ENCODE results near the gene CNTNAP5. TPM values are rescaled to one million over a fixed set of nuclear protein-coding genes. Genes with fewer than 3 reads are reported as not detected.
"Not testable (repeated sequence)": the region's sequence is repeated elsewhere in the genome, so short reads cannot be mapped to it uniquely, and the experiment has no call there.

Gene CNTNAP5
- total RNA-seq, 1 experiment from 2014 or later = 0.11 TPM

GRCh38 chr2:124319577-124319976 lies 294.5 kb downstream of the CNTNAP5 start:
- no peak for DNase-seq (ENCODE audit: low read depth)

DNA sequence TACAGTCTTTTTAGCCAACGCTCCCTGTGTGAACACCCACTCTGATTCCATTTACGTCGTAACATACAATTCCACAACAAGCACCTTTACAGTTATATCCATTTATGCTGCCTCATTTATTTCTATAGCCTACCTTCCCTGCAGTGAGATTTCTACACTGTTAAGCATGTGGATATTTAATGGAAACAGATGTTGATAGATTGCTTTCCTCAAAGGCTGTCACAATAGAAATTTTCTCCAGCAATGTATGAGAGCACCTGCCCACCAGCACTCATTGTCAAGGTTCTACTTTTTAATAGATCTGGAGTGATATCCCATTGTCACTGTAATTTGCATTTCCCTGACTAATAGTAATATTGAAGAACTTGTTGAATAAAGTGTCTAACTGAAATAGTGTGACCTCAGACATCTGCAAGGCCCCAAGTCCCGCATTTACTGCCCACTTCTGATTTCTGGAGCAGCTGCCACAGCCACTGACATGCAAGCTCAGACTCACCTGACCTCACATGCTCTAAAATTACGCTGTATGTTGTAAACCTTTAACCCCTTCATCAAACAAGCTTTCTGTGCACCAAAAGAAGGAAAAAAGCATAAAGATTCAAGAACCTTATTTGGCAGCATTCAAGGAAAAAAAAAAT lies 295.1 kb downstream of the CNTNAP5 start:
- DNase-seq (ENCODE audit: low read depth) = no peak

DNA sequence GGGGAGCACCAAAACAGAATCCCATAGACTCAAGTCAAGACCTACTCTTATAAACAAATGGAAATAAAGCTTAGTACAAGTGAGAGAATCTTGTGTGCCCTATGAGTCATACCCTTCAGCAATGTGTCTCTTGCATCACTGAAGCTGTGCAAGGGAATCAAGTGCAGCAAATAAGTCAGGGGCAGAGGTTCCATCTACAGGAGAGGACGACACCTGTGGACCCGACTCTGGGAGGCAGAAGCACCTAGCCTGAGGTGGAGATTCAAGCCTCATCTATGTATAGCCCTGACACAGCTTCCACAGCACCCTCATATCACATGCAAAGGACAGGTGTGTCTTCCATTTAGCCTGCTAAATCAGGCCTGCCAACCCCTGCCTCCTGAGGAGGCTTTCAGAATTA lies 298.2 kb downstream of the CNTNAP5 start:
- peak; percentile 42 for DNase-seq (ENCODE audit: low read depth)

GRCh38 chr2:124325667-124326440 lies 300.8 kb downstream of the CNTNAP5 start:
- no peak for DNase-seq (ENCODE audit: low read depth)

- DNase-seq (ENCODE audit: low read depth) = no peak
These were observed 302.2 kb downstream of the CNTNAP5 start for GRCh38 chr2:124327303-124327702.

DNA sequence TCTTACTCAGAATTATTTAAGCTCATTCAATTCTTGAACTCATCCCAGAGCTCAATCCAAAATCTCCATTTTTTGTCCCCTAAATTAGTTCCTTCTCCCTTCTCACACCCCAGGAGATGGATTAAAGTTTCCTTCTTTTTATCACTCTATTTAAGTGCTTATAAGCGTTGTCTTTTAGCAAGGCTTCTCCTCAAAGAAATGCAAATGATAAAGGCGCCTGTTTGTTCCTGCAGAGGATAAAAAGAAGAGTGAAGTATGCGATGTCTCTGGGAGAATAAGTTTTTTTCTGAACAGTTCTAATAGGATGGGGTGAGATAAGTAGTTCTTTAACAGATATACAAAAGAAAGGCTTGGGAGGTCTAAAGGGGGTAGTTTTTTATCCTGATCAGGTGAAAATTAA lies 303.3 kb downstream of the CNTNAP5 start:
- DNase-seq (ENCODE audit: low read depth) = no peak

- no peak for DNase-seq (ENCODE audit: low read depth)
These were observed 308.7 kb downstream of the CNTNAP5 start for GRCh38 chr2:124333784-124334183.

- DNase-seq (ENCODE audit: low read depth) = no peak
These were observed 310.0 kb downstream of the CNTNAP5 start for GRCh38 chr2:124335058-124335457.

GRCh38 chr2:124339709-124340108 lies 314.6 kb downstream of the CNTNAP5 start:
- DNase-seq (ENCODE audit: low read depth) = peak; percentile 46

DNA sequence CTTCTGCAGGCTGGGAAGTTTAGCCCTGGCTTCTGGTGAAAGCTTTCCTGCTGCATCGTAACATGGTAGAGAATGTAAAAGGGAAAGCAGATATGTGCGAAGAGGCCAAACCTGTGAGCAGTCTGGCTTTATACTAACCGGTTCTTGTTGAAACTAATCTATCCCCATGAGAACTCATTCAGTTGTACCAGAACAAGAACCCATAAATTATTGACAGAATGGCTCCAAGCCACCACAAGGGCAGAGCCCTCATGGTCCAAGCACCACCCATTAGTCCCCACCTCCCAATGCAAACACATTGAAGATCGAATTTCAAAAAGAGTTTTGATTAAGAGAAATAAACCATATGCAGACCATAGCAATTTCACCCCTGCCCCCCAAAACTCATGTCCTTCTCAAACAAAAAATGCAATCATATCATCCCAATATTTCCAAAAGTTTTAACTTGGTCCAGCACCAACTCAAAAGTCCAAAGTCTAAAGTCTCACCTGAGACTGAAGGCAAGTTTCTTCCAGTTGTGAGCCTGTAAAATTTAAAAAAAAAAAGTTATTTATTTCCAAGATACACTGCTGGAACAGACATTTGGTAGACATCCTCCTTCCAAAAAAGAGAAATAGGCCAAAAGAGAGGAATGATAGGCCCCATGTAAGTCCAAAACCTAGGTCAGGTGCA lies 318.9 kb downstream of the CNTNAP5 start:
- no peak for DNase-seq (ENCODE audit: low read depth)

DNA sequence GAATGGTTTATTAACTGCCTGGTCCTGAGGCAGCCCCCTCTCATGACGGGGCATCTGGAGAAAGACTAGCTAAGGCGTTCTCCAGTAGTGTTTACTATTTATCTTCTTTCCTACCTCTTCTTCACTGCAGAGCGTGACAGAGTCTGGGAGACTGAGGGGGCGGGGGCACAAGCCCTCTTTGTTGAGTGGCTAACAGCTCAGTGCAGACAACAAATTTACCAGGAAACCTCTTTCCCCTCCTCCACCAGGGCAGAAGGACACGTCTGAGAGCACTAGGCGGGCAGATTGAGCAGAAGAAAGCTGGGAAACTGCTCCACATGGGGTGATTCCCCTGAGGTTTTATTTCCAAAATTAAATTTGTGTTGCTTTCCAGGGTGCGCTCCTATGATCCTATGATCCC lies 322.1 kb downstream of the CNTNAP5 start:
- DNase-seq (ENCODE audit: low read depth) = no peak

GRCh38 chr2:124353656-124354055 lies 328.6 kb downstream of the CNTNAP5 start:
- no peak for DNase-seq (ENCODE audit: low read depth)

- DNase-seq (ENCODE audit: low read depth) = no peak
These were observed 329.4 kb downstream of the CNTNAP5 start for GRCh38 chr2:124354466-124354865.

- DNase-seq (ENCODE audit: low read depth) = not testable (repeated sequence)
These were observed 336.9 kb downstream of the CNTNAP5 start for GRCh38 chr2:124361966-124362365.

DNA sequence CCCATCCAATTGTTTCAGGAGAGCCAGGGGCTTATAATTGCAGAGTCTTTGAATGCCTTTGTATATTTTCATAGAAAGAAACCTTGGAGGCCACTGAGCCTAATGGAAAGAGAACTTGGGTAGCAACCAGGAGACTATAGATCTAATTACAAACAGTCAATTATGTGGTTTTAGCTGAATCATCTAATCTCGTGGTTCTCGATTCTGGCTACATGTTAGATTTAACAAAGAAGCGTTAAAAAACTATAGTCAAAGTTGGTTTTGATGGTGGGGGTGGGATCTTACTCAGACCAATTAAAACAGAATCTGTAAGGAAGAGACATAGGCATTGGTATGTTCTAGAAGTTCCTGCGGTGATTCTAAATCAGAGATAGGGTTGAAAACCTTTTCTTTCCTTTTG lies 344.1 kb downstream of the CNTNAP5 start:
- no peak for DNase-seq (ENCODE audit: low read depth)

DNA sequence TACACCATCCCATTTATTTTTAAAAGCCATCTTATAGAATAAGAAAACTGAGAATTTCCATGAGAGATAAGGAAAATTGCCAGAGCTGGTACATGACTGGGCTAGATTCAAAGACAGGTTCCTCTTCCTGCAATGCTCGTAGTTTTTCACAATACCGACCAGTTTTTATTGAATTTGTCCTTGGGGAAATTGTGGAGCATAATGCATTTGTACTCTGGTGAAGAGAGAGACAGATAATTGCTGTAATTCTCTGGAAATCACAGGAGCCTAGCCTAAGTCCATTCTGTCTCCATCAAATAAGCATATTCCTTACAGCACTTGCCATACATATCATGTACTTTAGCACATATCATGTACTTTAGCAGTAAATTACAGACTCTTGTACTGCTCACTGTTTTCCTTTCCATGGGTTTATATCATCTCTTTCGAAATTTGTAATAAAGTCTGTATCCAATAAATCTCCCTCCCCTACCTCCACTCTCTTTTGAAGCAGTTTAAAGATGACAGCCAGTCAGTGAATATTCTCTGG lies 355.2 kb downstream of the CNTNAP5 start:
- no peak for DNase-seq (ENCODE audit: low read depth)

DNA sequence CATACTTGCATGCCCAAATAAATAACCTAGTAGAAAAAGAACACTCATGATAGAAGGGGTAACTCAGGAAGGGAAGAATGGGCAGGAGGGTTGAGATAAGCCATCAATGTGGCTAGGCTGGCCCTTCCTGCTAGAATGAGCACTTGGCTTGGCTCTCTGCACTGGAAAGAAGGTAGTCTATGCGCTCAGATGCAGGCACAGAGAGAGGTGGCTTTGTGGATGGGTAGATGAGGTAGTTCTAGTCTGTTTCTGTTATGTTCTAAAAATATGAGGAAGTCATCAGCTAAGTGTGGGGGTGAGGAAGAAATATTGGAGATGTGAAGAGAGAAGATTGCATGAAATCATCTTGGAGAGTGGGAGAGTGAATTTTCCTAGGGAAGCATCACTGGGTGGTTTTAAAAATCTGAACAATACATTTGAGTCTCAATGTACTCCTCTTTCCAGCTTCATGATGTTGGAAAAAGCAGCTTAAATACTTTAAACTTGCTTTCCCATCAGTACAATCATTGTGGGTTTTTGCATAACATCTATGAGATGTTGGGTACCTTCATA lies 357.1 kb downstream of the CNTNAP5 start:
- no peak for DNase-seq (ENCODE audit: low read depth)

DNA sequence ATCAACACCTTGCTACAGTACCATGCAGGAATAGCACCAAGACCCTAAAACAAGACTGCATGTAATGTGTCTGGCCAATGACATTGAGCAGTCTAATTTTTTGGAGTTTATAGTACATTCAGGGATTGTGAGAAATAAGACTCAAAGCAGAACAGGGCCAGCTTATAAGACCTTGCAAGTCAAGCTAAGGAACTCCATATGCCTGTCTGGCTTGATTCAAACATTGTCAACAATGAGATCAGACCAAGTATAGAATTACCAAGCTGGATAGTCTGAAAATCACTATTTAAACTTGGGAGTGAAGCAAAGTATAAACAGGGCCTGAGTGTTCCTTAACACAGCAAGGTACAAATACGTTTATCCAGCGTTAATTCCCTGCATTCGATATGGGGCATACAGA lies 370.9 kb downstream of the CNTNAP5 start:
- DNase-seq (ENCODE audit: low read depth) = no peak

GRCh38 chr2:124402274-124402673 lies 377.2 kb downstream of the CNTNAP5 start:
- no peak for DNase-seq (ENCODE audit: low read depth)

DNA sequence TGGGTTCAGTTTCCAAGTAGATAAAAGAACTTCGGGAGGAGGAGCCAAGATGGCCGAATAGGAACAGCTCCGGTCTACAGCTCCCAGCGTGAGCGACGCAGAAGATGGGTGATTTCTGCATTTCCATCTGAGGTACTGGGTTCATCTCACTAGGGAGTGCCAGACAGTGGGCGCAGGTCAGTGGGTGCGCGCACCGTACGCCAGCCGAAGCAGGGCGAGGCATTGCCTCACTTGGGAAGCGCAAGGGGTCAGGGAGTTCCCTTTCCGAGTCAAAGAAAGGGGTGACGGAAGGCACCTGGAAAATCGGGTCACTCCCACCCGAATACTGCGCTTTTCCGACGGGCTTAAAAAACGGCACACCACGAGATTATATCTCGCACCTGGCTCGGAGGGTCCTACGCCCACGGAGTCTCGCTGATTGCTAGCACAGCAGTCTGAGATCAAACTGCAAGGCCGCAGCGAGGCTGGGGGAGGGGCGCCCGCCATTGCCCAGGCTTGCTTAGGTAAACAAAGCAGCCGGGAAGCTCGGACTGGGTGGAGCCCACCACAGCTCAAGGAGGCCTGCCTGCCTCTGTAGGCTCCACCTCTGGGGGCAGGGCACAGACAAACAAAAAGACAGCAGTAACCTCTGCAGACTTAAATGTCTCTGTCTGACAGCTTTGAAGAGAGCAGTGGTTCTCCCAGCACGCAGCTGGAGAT lies 382.9 kb downstream of the CNTNAP5 start:
- DNase-seq (ENCODE audit: low read depth) = not testable (repeated sequence)

GRCh38 chr2:124424074-124424473 lies 399.0 kb downstream of the CNTNAP5 start:
- no peak for DNase-seq (ENCODE audit: low read depth)

All from HT1080 (cell line).